Thoracic aorta (tissue), 2 donors: ENCODE data around the gene FOXD2. TPM values are rescaled to one million over a fixed set of nuclear protein-coding genes. Genes with fewer than 3 reads are reported as not detected.

ENCODE experiments used
- ATAC-seq: fragments of 150-250 bp; one replicate; pipeline ENCODE4 v1.8.0; 2017; ENCODE audit warnings: low read depth; ENCODE audit not compliant: insufficient number of reproducible peaks, low FRiP score
- DNase-seq: peaks from one replicate; pipeline ENCODE4 v3.0.0-alpha.2; 2020; ENCODE audit warnings: low spot score
- H3K27ac ChIP-seq, 2 donors: fragments of 200-600 bp; sonication (generic); 1 replicate in 1 of 2; 2 replicates in 1 of 2; pipeline ENCODE4 v1.5.1; 2016; ENCODE audit warnings: mild to moderate bottlenecking in 2 of 2, moderate library complexity in 2 of 2
- H3K27me3 ChIP-seq: fragments of 200-600 bp; sonication (generic); replicated peaks from 2 replicates; pipeline ENCODE4 v1.6.0; 2016; ENCODE audit warnings: mild to moderate bottlenecking; ENCODE audit not compliant: insufficient read depth
- H3K36me3 ChIP-seq: fragments of 200-600 bp; sonication (generic); one replicate; pipeline ENCODE4 v1.5.1; 2016
- H3K4me1 ChIP-seq, 2 donors: fragments of 200-600 bp; sonication (generic); 1 replicate in 1 of 2; 2 replicates in 1 of 2; pipeline versions ENCODE4 v1.5.1 to v1.6.0; 2016; ENCODE audit warnings: low read depth in 2 of 2, mild to moderate bottlenecking in 1 of 2; ENCODE audit not compliant: control insufficient read depth in 1 of 2
- H3K4me3 ChIP-seq: fragments of 200-600 bp; sonication (generic); 2 replicates; pipeline ENCODE4 v1.5.1; 2016; ENCODE audit warnings: mild to moderate bottlenecking
- H3K9me3 ChIP-seq: fragments of 200-600 bp; sonication (generic); 2 replicates; pipeline ENCODE4 v1.5.1; 2016
- total RNA-seq, 2 donors: library from RNA; depleted of rRNA; stranded (reverse); fragments of >200 nt; gene quantifications; one replicate each; pipeline versions ENCODE4 v1.1.0 to v1.2.3, GENCODE V29; 2016
- TF ChIP-seq, protein P1 (sequence below): fragments of 200-600 bp; sonication (generic); IDR thresholded peaks from one replicate; pipeline ENCODE4 v1.5.1; 2019; ENCODE audit warnings: antibody characterized with exemption

The FOXD2 gene
- total RNA-seq, 2 donors from 2014 or later, result 4.9 TPM

- H3K36me3 ChIP-seq, result peaks cover 3% of the 10 kb centered on the region
- H3K9me3 ChIP-seq, result no peaks in the 10 kb centered on the region
- peak overlapping the region; percentile 92 for H3K4me3 ChIP-seq
- H3K27me3 ChIP-seq, result no peaks in the 10 kb centered on the region
- H3K4me1 ChIP-seq, result peaks cover 36 to 76% of the 10 kb centered on the region in 2 donors
- TF ChIP-seq, protein P1, sequence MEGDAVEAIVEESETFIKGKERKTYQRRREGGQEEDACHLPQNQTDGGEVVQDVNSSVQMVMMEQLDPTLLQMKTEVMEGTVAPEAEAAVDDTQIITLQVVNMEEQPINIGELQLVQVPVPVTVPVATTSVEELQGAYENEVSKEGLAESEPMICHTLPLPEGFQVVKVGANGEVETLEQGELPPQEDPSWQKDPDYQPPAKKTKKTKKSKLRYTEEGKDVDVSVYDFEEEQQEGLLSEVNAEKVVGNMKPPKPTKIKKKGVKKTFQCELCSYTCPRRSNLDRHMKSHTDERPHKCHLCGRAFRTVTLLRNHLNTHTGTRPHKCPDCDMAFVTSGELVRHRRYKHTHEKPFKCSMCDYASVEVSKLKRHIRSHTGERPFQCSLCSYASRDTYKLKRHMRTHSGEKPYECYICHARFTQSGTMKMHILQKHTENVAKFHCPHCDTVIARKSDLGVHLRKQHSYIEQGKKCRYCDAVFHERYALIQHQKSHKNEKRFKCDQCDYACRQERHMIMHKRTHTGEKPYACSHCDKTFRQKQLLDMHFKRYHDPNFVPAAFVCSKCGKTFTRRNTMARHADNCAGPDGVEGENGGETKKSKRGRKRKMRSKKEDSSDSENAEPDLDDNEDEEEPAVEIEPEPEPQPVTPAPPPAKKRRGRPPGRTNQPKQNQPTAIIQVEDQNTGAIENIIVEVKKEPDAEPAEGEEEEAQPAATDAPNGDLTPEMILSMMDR, result no peak
- no peak for DNase-seq
- ATAC-seq, result no peak
- no peak overlapping the region for H3K27ac ChIP-seq
These were observed 2.1 kb upstream of the FOXD2 start for GRCh38 chr1:47435506-47436303.

GRCh38 chr1:47436304-47436978, 1.4 kb upstream of the FOXD2 start:
- Histone ChIP-seq H3K4me3 (peak overlapping the region; percentile 92), H3K27me3 (no peaks in the 10 kb centered on the region), H3K27ac (peak overlapping the region; percentile 90 to 94), H3K36me3 (peaks cover 3% of the 10 kb centered on the region), H3K9me3 (no peaks in the 10 kb centered on the region), H3K4me1 (peaks cover 36 to 76% of the 10 kb centered on the region in 2 donors)
- DNase-seq (peak; percentile 42), ATAC-seq (no peak)
- TF ChIP-seq, protein P1, result peak; percentile 86

GRCh38 chr1:47436979-47437446, 831 bp upstream of the FOXD2 start:
- Histone ChIP-seq H3K27me3 (no peaks in the 10 kb centered on the region), H3K36me3 (peaks cover 3% of the 10 kb centered on the region), H3K27ac (peak overlapping the region; percentile 90 to 94), H3K4me3 (peak overlapping the region; percentile 92), H3K9me3 (no peaks in the 10 kb centered on the region), H3K4me1 (peaks cover 33 to 72% of the 10 kb centered on the region in 2 donors)
- ATAC-seq (peak; percentile 35), DNase-seq (no peak)
- TF ChIP-seq, protein P1, result no peak

DNA sequence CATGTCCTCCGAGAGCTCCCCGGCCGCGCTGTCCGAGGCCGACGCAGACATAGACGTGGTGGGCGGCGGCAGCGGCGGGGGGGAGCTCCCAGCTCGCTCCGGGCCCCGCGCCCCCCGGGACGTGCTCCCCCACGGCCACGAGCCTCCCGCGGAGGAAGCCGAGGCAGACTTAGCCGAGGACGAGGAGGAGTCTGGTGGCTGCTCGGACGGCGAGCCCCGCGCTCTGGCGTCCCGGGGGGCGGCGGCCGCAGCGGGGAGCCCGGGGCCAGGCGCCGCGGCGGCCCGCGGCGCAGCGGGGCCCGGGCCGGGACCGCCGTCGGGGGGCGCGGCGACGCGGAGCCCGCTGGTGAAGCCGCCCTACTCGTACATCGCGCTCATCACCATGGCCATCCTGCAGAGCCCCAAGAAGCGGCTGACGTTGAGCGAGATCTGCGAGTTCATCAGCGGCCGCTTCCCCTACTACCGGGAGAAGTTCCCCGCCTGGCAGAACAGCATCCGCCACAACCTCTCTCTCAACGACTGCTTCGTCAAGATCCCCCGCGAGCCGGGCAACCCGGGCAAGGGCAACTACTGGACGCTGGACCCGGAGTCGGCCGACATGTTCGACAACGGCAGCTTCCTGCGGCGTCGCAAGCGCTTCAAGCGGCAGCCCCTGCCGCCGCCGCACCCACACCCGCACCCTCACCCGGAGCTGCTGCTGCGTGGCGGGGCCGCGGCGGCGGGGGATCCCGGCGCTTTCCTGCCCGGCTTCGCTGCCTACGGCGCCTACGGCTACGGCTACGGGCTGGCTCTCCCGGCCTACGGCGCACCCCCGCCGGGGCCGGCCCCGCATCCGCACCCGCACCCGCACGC, 547 bp downstream of the FOXD2 start:
- H3K27ac ChIP-seq, result peak overlapping the region; percentile 90 to 94
- TF ChIP-seq, protein P1, result no peak
- ATAC-seq (no peak), DNase-seq (no peak)
- peak overlapping the region; percentile 92 for H3K4me3 ChIP-seq
- H3K27me3 ChIP-seq, result no peaks in the 10 kb centered on the region
- H3K9me3 ChIP-seq, result no peaks in the 10 kb centered on the region
- no peaks in the 10 kb centered on the region for H3K36me3 ChIP-seq
- H3K4me1 ChIP-seq, result peaks cover 25 to 58% of the 10 kb centered on the region in 2 donors
